GM03348 (cell line): ENCODE results near the gene CAPN13.
A peak's percentile ranks its signal among the peaks of the same experiment; 100 is the strongest.
"Not testable (repeated sequence)": the region's sequence is repeated elsewhere in the genome, so short reads cannot be mapped to it uniquely, and the experiment has no call there.

Experiments used
- DNase-seq: peaks from one replicate; pipeline ENCODE4 v3.0.0; 2012; ENCODE audit warnings: low spot score

The CAPN13 gene

DNA sequence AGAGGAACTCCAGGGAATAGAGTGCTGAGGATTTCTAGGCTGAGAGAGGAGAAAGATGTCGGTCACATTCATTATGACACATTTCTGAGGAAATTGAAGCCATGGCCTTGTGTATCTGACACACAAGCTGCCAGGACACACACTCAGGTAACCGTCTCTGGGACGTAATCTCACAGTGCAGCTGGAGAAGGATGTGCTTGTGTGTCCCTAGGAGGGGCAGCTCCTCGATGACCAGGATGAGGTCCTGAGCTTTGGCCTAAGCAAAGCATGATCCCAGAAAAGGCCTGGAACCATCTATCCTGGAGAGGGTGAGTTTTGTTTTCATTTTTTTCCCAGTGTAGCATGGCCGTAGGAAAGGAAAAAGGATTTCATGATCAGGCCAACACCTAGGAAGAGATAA is 102.2 kb downstream of the CAPN13 start:
- DNase-seq = no peak

DNA sequence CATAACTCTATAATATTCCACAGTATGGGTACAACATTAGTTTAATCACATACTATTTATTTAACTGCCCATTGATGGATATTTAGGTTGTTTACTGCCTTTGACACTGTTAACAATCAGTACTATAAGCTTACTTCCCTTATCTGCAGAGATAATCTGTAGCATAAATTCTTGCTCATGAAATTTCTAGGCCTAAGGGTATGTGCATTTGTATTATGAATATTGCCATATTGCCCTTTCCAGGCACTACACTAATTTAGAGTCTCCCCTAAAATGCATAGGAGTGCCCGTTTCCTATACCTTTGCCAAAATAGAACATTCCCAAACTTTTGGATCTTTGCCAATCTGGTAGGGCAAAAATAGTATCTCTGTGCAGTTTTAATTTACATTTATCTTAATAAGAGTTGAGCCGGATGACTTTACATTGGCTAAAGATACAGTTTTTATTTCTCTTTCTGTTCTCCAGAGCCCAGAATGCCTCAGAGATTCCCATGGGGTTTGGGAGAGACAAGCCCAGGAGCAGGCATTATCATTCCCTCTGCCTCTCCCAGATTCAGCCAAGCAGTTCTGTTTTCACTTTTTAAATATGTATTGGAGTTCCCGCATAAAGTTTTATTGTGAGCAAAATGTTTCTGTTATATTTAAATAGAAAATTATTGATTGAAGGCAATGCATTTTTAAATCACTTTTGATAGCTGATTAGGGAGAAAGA is 102.8 kb downstream of the CAPN13 start:
- DNase-seq = no peak

DNA sequence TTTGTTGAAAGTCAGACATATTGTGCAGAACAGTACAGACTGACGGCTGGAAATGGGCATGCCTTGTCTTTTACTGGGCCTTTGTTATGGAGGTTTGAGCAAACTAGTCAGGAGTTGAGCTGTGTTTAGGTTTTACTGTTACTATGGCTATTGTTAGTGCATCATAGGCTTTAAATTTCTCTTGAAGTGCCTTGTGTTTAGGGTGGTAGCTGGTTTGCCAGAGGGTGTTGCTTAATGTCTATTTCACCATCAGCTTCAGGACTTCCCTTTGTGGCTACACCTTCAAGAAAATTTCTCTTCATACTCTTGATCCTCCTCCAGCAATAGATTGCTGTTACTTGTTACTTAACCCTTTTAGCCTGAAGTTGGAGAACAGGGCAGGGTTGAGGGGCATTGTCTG is 104.6 kb downstream of the CAPN13 start:
- DNase-seq = no peak

DNA sequence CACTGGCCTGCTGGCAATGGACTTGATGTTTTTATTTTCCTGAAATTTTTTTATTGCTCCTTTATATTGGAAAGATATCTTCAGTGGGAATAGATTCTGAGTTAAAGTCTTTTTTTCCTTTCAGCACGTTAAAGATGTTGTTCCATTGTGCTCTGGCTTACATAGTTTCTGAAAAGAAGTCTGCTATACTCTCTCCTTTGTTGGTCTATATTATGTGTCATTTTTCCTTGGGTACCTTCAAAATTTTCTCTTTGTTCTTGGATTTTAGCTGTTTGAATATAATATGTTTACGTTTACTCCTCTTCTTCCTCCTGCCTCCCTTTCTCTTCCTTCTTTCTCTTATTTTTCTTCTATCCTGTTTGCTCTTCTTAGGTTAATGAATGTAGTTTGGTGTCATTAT is 105.5 kb downstream of the CAPN13 start:
- DNase-seq = no peak

DNA sequence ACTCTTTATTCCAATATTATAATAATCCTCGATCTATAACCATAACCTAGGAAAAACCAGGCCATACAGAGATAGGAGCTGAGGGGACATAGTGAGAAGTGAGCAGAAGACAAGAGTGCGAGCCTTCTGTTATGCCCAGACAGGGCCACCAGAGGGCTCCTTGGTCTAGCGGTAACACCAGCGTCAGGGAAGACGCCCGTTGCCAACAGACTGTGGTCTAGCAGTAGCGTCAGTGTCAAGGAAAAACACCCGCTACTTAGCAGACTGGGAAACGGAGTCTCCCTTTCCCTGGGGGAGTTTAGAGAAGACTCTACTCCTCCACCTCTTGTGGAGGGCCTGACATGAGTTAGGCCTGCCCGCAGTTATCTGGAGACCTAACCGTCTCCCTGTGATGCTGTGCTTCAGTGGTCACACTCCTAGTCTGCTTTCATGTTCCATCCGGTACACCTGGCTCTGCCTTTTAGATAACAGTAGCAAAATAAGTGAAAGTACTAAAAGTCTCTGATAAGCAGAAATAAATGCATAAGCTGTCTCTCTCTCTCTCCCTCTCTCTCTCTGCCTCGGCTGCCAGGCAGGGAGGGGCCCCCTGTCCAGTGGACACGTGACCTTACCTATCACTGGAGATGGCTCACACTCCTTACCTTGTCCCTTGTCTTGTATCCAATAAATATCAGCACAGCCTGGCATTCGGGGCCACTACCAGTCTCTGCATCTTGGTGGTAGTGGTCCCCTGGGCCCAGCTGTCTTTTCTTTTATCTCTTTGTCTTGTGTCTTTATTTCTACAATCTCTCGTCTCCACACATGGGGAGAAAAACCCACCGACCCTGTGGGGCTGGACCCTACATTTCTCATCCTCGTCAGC is 109.8 kb downstream of the CAPN13 start:
- not testable (repeated sequence) for DNase-seq

DNA sequence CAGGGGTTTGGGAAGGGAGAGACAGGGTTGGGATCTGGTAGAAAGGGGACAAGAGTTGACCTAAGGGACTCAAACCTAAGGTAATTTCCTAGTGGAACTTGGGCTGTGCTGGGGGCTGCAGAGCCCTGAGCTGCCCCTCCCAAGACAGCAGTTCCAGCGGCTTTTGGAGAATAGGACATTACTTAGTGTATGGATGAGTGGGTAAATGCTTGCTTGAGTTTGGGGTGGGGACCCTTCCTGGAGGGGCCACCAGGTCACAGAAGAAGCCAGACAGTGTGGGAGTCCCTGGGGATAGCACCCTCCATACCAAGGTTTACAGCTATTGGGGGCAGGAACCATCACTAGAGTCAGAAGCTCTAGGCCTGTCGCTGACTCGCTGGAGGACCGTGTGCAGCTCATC is 111.5 kb downstream of the CAPN13 start:
- no peak for DNase-seq

DNA sequence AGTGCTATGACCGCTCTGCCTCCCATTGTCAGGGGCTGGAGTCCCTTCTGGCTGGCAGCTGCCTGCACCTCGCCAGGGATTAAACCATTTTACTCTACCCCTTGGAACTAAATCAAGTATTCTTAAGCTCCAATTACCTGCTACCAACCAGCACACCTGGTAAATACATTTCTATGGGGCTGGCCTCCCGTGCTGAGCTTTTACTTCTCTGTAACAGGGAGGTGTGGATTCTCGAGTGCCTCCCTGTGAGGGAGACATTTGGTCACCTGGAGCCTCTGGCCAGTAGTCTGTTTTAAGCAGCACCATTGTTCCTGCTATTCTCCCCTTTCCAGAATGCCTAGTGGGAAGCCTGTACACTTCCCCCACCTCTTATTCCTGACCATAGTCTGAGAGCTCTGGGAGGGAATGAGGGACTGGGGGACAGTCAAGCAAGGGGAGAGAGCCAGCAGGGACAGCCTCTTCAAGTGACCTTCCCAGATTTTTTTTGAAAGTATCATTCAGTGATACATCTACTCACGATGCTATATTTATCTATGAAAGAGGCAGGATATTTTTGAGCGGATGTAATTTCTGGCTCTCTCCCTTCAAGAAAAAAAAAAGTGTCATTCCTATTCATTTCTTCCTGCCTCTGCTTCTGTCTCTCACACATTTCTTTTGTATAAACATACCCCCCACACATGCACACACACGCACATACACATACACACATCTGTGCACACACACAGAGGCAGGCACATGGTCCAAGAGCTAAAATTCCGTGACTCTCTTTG is 112.8 kb downstream of the CAPN13 start:
- DNase-seq = peak; percentile 33

DNA sequence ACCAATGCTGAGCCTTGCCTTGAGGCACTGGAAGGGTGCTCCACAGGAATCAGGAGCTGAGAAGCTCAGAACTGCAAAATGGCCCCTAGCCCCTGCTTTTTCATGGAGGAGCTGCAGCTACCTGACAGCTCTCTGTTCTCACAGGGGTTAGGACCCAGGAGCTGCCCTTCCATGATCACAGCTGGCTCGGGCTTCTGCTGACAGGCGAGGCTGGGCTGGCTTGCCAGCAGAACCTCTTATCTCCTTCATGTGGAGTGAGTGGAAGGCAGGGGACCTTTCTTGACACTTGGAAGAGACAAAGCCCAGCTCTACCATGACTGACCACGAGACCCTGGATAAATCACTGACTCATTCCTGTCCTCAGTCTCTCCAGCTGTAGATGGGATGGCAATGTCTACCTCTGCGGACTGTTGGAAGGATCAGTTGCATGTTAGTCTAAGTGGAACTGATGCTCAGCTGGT is 113.4 kb downstream of the CAPN13 start:
- DNase-seq = no peak

DNA sequence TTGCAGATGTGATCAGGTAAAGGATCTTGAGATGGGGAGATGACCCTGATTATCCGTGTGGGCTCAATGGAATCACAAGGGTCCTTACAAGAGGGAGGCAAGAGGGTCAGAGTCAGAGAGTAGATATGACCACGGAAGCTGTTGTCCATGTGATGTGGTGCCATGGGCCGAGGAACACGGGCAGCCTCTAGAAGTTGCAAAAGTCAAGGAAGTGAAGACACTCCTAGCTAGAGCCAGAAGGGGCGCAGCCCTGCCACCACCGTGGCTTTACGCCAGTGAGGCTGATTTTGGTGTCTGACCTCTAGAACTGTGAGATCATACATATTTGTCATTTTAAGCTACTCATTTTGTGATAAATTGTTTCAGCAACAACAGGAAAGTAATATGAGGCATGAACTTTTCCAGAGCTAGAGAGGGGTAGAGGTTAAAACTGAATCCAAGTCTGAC is 114.4 kb downstream of the CAPN13 start:
- no peak for DNase-seq

DNA sequence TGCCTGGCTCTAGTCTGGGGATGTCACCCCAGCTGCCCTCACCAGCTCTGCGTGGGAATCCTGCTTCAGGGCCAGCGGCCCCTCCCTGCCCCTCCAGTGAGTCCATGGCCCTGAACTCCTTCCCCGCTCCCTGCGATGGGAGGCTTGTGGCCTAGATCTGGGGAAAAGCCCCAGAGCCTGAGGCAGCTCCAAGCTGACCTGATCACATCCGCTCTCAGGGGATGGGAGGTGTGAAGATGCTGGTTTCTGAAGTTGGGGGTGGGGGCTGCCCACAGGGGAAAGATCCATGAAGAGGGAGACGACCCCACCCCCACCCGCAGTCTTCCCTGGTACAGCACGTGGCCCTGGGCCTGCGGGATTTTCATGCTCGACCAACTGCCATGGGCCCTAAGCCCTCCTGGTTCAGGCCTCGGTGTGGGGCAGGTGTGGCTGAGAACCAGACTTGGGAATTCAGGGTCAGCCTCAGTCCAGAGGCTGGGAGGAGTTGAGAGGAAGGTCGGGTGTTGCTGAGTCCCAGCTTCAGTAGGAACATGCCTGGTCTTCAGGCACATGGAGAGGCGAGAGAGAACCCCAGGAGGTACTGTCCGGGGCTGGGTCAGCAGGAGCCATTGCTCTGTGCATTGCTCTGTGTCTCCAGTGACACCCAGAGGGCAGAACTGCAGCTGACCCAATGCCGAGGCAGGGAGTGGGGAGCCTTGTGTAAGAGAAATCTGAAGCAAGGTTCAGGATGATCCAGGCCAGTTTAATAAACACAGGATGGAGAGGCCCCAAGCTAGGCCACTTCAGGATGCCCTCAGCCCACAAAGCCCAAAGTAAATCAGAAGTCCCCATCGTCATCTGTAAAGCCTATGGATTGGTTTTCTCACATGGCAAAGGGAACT is 115.1 kb downstream of the CAPN13 start:
- DNase-seq = peak; percentile 52

DNA sequence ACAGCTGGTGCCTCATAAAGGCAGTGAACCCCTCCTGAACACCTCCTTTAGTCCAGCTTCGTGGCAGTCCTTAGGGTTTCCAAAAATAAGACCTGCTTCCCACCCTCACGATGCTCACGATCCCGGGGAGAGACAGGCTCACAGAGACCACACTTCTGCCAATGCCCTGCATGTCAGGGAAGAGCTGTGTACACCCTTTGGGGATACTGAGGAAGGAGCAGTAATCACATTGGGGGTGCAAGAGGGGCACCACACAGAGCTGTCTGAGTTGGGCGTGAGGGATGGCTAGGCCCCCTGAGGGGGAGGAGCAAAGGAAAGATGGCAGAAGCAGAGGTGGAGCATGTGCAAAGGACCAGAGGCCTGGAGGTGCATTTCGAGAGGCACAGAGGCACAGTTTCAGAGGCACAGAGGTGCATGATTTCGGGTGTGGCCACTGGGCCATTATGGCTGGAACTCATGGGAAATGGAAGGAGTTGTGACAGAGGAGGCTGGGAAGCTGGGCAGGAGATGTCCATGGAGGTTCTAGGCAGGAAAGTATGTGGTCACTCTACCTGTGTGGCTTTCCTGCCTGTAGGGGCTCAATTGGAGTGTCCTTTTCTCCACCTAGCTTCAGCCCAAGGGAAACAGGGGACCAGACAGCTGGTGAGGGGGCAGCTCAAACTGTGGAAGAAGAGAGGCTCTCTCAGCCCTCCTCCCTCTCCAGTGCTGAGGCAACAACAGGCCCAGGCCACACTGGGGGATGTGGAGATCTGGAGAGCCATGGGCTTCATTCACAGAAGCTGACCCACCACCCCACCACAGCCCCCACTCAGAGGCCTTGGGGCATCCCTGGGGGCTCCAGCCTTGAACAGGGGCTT is 115.9 kb downstream of the CAPN13 start:
- no peak for DNase-seq

DNA sequence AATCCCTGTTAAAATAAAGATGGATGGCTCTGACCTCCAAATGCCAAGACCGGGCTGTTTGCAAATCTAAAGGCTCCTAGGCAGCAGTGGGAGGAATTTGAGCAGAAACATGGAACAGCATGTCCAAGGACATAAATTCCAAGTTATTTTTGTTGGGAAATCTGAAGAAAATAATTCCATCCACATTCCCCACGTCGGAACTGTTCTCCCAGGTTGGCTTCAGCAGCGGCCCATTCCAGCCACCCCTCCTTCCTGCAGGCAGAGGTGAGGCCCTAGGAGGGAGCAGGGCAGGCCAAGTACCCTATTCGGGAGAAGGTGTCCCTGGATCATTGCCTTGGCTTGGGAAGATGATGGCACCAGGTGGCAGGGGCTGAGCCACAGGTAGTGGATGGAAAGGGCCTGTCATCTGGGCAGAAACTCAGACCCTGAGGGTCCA is 117.1 kb downstream of the CAPN13 start:
- no peak for DNase-seq

DNA sequence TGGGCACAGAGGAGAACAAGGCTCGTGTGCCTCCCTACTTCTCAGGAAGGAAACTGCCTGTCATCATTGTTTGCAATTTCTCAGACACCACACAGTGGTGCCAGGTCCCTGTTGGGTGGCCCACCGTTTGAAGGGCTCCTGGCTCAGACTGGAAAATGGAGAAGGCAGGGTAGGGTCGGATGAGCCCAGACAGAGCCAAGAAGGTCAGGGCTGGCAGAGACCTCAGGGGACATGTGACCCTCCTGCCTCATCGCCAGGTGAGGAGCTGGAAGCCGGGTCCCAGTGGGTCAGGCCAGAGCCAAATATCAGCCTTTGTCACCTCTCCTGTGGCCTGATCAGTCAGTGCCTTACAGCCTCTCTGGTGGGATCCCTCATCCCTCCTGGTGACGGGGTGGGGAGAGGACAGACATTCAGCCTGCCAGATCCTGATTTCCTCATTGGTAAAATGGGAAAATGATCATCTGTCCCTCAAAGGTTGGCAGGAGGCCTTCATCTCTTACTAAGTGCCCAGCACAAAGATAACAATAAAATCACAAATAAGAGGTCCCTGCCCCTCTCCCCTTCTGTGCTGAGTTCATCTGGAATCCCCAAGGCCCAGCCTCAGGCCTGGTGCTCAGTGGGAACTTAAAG is 117.6 kb downstream of the CAPN13 start:
- DNase-seq = no peak

DNA sequence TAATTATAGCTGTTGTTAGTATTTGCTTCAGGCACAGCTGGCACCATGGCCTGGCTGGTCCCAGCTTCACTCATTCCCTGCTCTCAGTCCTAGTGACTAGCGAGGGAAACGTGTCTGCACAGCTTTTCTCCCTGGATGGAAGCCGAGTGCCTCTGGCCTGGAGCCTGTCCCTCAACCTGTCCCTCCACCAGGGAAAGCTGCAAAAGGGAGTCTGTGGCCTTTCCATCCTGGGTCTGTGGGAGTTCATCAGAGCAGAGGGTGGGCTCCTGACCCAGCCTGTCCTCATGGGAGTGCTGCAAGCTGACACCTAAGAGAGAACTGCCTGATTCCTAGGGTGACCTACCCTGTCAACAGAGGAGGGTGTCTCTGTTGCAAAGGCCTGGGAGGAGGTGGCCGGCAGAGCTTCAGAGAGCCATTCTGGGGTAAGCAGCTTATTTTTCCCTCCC is 118.3 kb downstream of the CAPN13 start:
- no peak for DNase-seq

DNA sequence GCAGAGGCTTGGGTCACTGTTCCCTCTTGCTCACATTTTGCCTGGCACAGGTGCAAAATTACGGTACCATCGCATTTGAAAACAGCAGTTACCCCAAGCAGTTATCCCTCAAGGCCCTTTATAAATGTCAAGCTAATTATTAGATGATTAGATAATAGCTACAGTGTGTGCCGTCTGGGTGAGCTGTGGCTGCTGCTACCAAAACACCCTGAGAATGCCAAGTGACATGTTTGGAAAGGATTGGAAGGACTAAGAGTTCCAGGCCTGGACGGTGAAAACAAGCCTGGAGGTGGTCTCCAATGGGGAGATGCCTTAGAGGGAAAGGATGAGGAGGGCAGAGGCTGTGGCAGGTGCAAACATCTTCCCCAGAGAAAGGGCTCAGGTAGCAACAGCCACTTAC is 120.6 kb downstream of the CAPN13 start:
- no peak for DNase-seq

DNA sequence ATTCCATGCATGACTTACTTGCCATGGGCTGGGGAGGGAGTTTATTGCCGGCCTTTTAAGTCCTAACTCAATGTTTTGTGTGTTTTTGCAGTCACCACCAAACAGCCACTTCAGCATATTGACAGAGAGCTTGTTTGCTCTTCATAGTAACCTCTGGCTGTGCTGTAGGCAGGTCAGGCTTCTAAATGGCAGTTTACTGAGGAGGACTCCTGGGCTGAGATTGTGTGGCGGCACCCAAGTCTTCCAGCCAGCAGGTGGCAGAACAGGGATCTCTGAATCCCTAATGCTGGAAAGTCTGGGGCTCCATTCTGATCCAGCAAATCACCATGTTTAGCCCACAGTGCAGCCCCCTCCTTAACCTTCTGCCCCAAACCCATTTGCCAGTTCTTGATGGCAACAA is 121.2 kb downstream of the CAPN13 start:
- no peak for DNase-seq

DNA sequence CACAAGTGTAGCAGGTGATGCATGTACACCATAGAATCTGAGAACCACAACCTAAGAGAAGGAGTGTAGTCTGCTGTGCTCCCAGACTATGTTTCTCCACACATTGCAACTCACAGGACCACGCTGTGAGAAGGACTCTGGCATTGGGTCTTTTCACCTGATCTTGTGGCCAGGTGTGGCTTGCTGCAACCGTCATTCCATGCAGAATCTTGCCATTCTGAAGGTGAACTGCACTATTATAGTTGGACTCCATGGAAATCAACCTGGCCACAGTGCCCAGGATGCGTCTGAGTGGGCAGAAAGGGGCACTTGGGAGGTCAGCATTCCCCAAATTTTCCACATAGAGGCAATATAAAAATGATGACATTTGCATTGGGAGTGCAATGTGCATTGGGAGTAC is 122.2 kb downstream of the CAPN13 start:
- no peak for DNase-seq

DNA sequence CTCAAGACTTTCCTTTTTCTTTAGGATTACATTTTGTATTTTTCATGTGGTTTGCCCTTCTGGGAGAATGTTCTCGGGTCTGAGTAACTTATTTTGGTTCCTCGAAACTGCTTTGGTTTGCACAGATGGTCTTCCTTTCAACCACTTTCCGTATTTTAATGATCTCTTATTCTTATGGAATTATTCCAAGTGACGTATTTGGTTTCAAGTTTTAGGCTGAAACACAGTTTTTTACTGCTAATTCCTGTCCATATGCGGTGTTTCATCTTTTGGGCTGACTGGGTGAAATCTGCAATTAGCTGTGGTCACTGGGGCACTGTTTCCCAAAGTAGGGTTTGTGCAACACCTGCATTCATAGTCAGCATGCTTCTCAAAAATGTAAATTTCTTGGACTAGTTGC is 122.7 kb downstream of the CAPN13 start:
- DNase-seq = no peak

DNA sequence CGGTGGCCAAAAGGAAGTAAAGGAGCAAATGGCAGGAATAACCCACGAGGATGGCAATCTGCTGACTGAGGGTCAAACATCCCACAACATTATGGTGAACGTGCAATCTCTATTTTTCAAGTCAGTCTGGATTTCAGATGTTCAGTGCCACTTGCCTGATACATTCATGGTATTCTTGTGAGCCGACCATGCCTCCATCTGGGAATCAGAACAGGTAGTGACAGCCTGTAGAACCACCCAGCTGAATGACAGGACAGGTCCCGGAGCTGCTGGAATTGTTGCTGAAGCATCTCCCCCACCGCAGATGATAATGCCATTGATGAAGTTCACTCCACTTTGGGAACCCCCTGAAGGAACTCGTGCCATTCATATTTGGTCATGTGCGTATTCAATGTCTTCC is 123.2 kb downstream of the CAPN13 start:
- no peak for DNase-seq
